HepG2 (cell line): ENCODE results near the gene CADPS. TPM values are rescaled to one million over a fixed set of nuclear protein-coding genes. Genes with fewer than 3 reads are reported as not detected.

Source experiments
- ATAC-seq: fragments of 200-7000 bp; cut with Tn5 transposase; 3 replicates; pipeline ENCODE4 v1.9.1; 2020; ENCODE audit warnings: mild to moderate bottlenecking, moderate library complexity
- BruUV-seq: library from RNA; stranded (reverse); fragments of 400-500 nt; replicated peaks from 2 replicates; lab custom pipeline; 2021; lab: Mats Ljungman, UMichigan
- CTCF ChIA-PET: fragments of 300-600 bp; formaldehyde crosslinking; extraction: SDS; loops from one replicate; lab custom pipeline; 2021; ENCODE audit warnings: low total read pairs, inconsistent platforms, low intra/inter-chr PET ratio; lab: Yijun Ruan, JAX
- POLR2A ChIA-PET: fragments of 350-600 bp; sonication (Branson Sonifier 250); formaldehyde crosslinking; loops from one replicate; lab custom pipeline; 2020; ENCODE audit warnings: antibody characterized with exemption, inconsistent platforms; lab: Yijun Ruan, JAX
- DNase-seq: peaks from one replicate; pipeline ENCODE4 v3.0.0-alpha.2; 2015; ENCODE audit warnings: low spot score
- FAIRE-seq: peaks from 3 replicates; lab custom pipeline; 2011; peaks lifted over from hg19 to GRCh38; lab: Jason Lieb, UNC
- H2AFZ ChIP-seq: one replicate; pipeline ENCODE4 v1.6.1; 2011; ENCODE audit warnings: low read length, inconsistent platforms
- H3K27ac ChIP-seq: fragments of 300-600 bp; 3 replicates; pipeline ENCODE4 v1.8.0; 2011; ENCODE audit warnings: mixed run types, mild to moderate bottlenecking, mixed read lengths, low read length, inconsistent platforms; ENCODE audit not compliant: insufficient read depth; ENCODE audit errors: extremely low read length
- H3K27me3 ChIP-seq, 2 experiments: fragments of 200-600 bp in 1 of 2; 2 replicates in 1 of 2; 3 replicates in 1 of 2; pipeline versions ENCODE4 v1.6.0 to v1.8.0; 2011; ENCODE audit warnings: low read length in 2 of 2, mild to moderate bottlenecking in 2 of 2, moderate library complexity in 2 of 2, inconsistent platforms in 1 of 2; ENCODE audit not compliant: insufficient read depth in 2 of 2, control insufficient read depth in 1 of 2
- H3K36me3 ChIP-seq, 2 experiments: fragments of 200-600 bp in 1 of 2; replicated peaks in 1 of 2; 2 replicates in 1 of 2; 3 replicates in 1 of 2; pipeline versions ENCODE4 v1.5.1 to v1.8.0; 2011; ENCODE audit warnings: low read length in 2 of 2, inconsistent platforms in 1 of 2; ENCODE audit not compliant: insufficient read depth in 2 of 2, control insufficient read depth in 1 of 2
- H3K4me1 ChIP-seq: 2 replicates; pipeline ENCODE4 v1.5.1; 2012; ENCODE audit warnings: low read length, inconsistent platforms; ENCODE audit not compliant: insufficient read depth
- H3K4me2 ChIP-seq: 2 replicates; pipeline ENCODE4 v1.6.0; 2011; ENCODE audit warnings: low read depth, low read length, inconsistent platforms
- H3K4me3 ChIP-seq, 3 experiments: fragments of 200-600 bp in 1 of 3; sonication (generic), shearing (Covaris generic) in 1 of 3; replicated peaks in 1 of 3; 2 replicates each; pipeline ENCODE4 v1.5.1; 2011 to 2016; ENCODE audit warnings: low read length in 3 of 3, inconsistent platforms in 2 of 3, low read depth in 2 of 3, mild to moderate bottlenecking in 2 of 3, control low read depth in 1 of 3, mixed read lengths in 1 of 3; ENCODE audit not compliant: insufficient read depth in 1 of 3
- H3K79me2 ChIP-seq: one replicate; pipeline ENCODE4 v1.6.1; 2011; ENCODE audit warnings: low read length, inconsistent platforms; ENCODE audit not compliant: insufficient read depth
- H3K9ac ChIP-seq: 2 replicates; pipeline ENCODE4 v1.6.0; 2011; ENCODE audit warnings: mild to moderate bottlenecking, low read depth, low read length, inconsistent platforms; ENCODE audit not compliant: insufficient read depth
- H3K9me3 ChIP-seq: 2 replicates; pipeline ENCODE4 v1.5.1; 2012; ENCODE audit warnings: mild to moderate bottlenecking, low read length
- H4K20me1 ChIP-seq: 2 replicates; pipeline ENCODE4 v1.6.0; 2011; ENCODE audit warnings: inconsistent platforms, mild to moderate bottlenecking, low read length, moderate library complexity; ENCODE audit not compliant: insufficient read depth
- ERF ChIP-seq: IDR thresholded peaks from 2 replicates; pipeline ENCODE4 v1.6.1; 2018; ENCODE audit warnings: missing biosample characterization, missing genetic modification reagents
- JARID2 ChIP-seq: sonication (generic); formaldehyde crosslinking; IDR thresholded peaks from 2 replicates; pipeline ENCODE4 v1.8.1; 2023; ENCODE audit warnings: missing genetic modification reagents, inconsistent platforms; ENCODE audit not compliant: insufficient replicate concordance
- NR2F2 ChIP-seq: IDR thresholded peaks from 2 replicates; pipeline ENCODE4 v1.6.1; 2012; ENCODE audit warnings: low read depth, inconsistent platforms, borderline replicate concordance
- RBAK ChIP-seq: sonication (generic); formaldehyde crosslinking; IDR thresholded peaks from 2 replicates; pipeline ENCODE4 v1.5.1; 2020; ENCODE audit warnings: mild to moderate bottlenecking, missing genetic modification reagents
- RELA ChIP-seq: sonication (generic); formaldehyde crosslinking; IDR thresholded peaks from 2 replicates; pipeline ENCODE4 v1.4.0; 2020; ENCODE audit warnings: missing genetic modification reagents
- RFX1 ChIP-seq: fragments of 450-650 bp; IDR thresholded peaks from 2 replicates; pipeline ENCODE4 v1.6.1; 2017
- ZBTB1 ChIP-seq: sonication (generic); formaldehyde crosslinking; IDR thresholded peaks from 2 replicates; pipeline ENCODE4 v1.4.0; 2020; ENCODE audit warnings: missing genetic modification reagents, borderline replicate concordance
- ZNF484 ChIP-seq: sonication (generic); formaldehyde crosslinking; IDR thresholded peaks from 2 replicates; pipeline ENCODE4 v1.5.1; 2020; ENCODE audit warnings: mild to moderate bottlenecking, low read depth, missing genetic modification reagents, borderline replicate concordance
- WGBS: methylation state at CpG from one replicate; pipeline ENCODE4 v1.1.6; 2017; ENCODE audit warnings: low lambda C conversion rate; 5-methylcytosine and 5-hydroxymethylcytosine counted together
- in situ Hi-C: cut with HindIII; loops from 2 replicates; pipeline ENCODE4 v1.10.0; 2017; ENCODE audit warnings: low pct_unique_long_range_greater_than_20kb; ENCODE audit not compliant: extremely low pct_ligation_motif_present
- intact Hi-C: fragments of 100-400 bp; cut with micrococcal nuclease; formaldehyde crosslinking; loops from one replicate; pipeline ENCODE4 v1.10.0; 2022; ENCODE audit not compliant: unreplicated experiment
- polyA plus RNA-seq, 8 experiments: library from polyadenylated mRNA; depleted of rRNA in 3 of 8; stranded (reverse) in 7 of 8; unstranded in 1 of 8; fragments of >200 nt; fragmentation: Illumina TruSeq in 4 of 8; extraction: Trizol in 4 of 8; gene quantifications; 2 replicates each; pipeline versions ENCODE4 v1.2.1 to v1.2.3, GENCODE V29; 2011 to 2016; ENCODE audit warnings: low read depth in 4 of 8, missing spikeins in 1 of 8, mixed read lengths in 1 of 8; ENCODE audit not compliant: insufficient read depth in 1 of 8
- total RNA-seq, 5 experiments: library from RNA; depleted of rRNA; stranded (reverse); fragments of >200 nt; fragmentation: Illumina TruSeq; extraction: Trizol; gene quantifications; 2 replicates each; pipeline ENCODE4 v1.2.3, GENCODE V29; 2016; ENCODE audit warnings: low read depth in 1 of 5
- TF ChIP-seq, protein P1 (sequence below): IDR thresholded peaks from 2 replicates; pipeline ENCODE4 v1.6.1; 2016; ENCODE audit warnings: control low read depth
- TF ChIP-seq, protein P2 (sequence below): sonication (generic); formaldehyde crosslinking; IDR thresholded peaks from 2 replicates; pipeline ENCODE4 v1.4.0; 2020; ENCODE audit warnings: mild to moderate bottlenecking, missing genetic modification reagents

Gene CADPS
- total and polyA plus RNA-seq, 2 of the 13 experiments (the other 11 are each of a cell fraction or from before 2014, with no cell fraction given) = not detected

DNA sequence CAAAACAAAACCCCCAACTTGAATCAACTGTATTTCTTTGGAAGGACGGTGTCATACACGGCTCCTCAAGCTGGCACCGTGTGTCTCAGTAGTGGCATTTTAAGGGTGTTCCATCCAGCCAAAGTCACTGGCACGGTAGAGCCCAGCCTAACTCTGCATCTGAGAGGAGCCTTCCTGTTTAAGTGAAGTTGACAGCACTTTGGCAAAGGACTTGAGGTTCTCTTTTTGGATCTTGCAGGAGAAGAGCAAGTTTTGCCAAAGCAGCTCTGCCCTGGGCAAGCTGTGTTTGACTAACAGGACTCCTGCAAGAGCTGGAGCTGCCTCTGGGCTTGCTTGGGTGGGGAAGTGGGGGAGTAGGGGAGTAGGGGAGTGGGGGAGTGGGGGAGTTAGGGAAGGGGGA is 392.3 kb downstream of the CADPS start:
- whole genome bisulfite sequencing = 7% methylated on average over 3 of the region's 4 CpGs

More for the DNA sequence above, 392.3 kb downstream of the CADPS start:
- DNase-seq = no peak
- POLR2A ChIA-PET = no interaction called here
- H3K79me2 ChIP-seq = no peaks in the 10 kb centered on the region
- H3K27ac ChIP-seq = no peak overlapping the region
- in situ Hi-C loops (no loop called here), intact Hi-C loops (no loop called here)
- no peak for FAIRE-seq
- no peaks in the 10 kb centered on the region for H3K36me3 ChIP-seq
- peaks cover 0 to 7% of the 10 kb centered on the region in 2 experiments; a peak in 1 of 5 replicates for H3K27me3 ChIP-seq
- H3K9ac ChIP-seq = no peak overlapping the region
- H3K4me2 ChIP-seq = no peak overlapping the region
- CTCF ChIA-PET = no interaction called here
- no peaks in the 10 kb centered on the region for H3K9me3 ChIP-seq
- H3K4me1 ChIP-seq = no peaks in the 10 kb centered on the region
- H3K4me3 ChIP-seq = no peak overlapping the region
- H2AFZ ChIP-seq = no peak overlapping the region
- no peak for ATAC-seq
- no peaks in the 10 kb centered on the region for H4K20me1 ChIP-seq
- BruUV-seq = no TSS peak
- TF ChIP-seq, protein P1, sequence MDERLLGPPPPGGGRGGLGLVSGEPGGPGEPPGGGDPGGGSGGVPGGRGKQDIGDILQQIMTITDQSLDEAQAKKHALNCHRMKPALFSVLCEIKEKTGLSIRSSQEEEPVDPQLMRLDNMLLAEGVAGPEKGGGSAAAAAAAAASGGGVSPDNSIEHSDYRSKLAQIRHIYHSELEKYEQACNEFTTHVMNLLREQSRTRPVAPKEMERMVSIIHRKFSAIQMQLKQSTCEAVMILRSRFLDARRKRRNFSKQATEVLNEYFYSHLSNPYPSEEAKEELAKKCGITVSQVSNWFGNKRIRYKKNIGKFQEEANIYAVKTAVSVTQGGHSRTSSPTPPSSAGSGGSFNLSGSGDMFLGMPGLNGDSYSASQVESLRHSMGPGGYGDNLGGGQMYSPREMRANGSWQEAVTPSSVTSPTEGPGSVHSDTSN (CRISPR knock-in tag) = no peak
- TF ChIP-seq RELA (CRISPR knock-in tag) = no peak
- TF ChIP-seq ZBTB1 = no peak
- TF ChIP-seq RFX1 = no peak
- TF ChIP-seq ZNF484 = no peak
- TF ChIP-seq RBAK (CRISPR knock-in tag) = no peak
- TF ChIP-seq NR2F2 = no peak
- no peak for TF ChIP-seq ERF (CRISPR knock-in tag)
- TF ChIP-seq, protein P2, sequence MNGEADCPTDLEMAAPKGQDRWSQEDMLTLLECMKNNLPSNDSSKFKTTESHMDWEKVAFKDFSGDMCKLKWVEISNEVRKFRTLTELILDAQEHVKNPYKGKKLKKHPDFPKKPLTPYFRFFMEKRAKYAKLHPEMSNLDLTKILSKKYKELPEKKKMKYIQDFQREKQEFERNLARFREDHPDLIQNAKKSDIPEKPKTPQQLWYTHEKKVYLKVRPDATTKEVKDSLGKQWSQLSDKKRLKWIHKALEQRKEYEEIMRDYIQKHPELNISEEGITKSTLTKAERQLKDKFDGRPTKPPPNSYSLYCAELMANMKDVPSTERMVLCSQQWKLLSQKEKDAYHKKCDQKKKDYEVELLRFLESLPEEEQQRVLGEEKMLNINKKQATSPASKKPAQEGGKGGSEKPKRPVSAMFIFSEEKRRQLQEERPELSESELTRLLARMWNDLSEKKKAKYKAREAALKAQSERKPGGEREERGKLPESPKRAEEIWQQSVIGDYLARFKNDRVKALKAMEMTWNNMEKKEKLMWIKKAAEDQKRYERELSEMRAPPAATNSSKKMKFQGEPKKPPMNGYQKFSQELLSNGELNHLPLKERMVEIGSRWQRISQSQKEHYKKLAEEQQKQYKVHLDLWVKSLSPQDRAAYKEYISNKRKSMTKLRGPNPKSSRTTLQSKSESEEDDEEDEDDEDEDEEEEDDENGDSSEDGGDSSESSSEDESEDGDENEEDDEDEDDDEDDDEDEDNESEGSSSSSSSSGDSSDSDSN (CRISPR knock-in tag) = no peak
- TF ChIP-seq JARID2 (CRISPR knock-in tag) = no peak
